Measurements from ENCODE around the gene TEX9. TPM values are rescaled to one million over a fixed set of nuclear protein-coding genes. Genes with fewer than 3 reads are reported as not detected.
"Not testable (repeated sequence)": the region's sequence is repeated elsewhere in the genome, so short reads cannot be mapped to it uniquely, and the experiment has no call there.

TEX9 gene
- polyA plus RNA-seq, 3 donors: 1.0 to 1.7 (median 1.0) TPM

DNA sequence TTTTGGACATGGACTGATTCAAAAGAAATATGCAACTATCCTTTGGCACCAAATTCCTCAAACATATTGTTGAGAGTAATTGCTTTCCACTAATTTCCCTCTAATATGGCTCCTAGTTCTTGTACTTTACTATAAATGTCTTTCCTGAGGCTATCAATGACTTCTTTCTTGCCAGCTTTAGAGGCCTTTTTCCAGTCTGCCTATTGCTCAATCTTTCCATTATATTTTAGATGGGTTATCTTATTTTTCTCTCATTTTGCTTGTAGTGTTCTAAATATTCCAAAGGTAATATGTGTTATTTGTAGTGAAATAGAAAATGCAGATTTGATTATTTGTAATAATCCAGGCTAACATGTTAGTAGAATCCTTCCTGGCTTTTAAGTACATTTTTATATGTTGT, 11.5 kb upstream of the TEX9 start:
- no peak overlapping the region for H3K27ac ChIP-seq (ENCODE audit: low read depth, low read length)

DNA sequence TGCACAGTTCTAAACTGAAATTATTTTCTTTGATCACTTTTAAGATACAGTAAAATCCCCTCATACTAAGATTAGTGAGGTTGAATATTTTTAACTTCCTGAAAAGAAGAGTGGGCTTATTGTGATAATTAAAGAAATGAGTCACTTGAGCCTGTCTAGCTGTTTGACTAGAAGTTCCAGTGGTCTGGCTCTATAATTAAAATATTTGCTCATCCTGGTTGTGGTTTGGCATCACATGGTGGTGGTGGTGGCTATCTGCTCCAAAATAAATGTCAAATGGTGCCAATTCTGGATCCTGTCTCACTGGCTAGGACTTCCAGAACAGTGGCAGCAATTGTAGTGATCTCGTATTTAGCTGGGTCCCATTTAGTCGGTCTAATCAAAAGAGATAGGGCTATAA, 8.6 kb upstream of the TEX9 start:
- no peak overlapping the region for H3K27ac ChIP-seq (ENCODE audit: low read depth, low read length)
- 82 to 92% (median 91%) methylated on average over 2 of the region's 2 CpGs for whole genome bisulfite sequencing, 3 donors

DNA sequence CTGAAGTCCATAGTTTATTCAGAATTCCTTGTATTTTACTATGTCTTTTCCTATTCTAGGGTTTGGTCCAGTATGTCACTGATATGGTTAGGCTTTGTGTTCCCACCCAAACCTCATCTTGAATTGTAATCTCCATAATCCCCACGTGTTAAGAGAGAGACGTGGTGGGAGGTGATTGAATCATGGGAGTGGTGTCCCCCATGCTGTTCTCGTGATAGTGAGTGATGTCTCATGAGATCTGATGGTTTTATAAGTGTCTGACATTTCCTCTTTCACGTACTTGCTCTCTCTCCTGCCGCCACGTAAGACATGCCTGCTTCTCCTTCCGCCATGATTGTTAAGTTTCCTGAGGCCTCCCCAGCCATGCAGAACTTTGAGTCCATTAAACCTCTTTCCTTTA, 6.6 kb upstream of the TEX9 start:
- WGBS, 3 donors: 74 to 77% (median 75%) methylated on average over 7 of the region's 7 CpGs

DNA sequence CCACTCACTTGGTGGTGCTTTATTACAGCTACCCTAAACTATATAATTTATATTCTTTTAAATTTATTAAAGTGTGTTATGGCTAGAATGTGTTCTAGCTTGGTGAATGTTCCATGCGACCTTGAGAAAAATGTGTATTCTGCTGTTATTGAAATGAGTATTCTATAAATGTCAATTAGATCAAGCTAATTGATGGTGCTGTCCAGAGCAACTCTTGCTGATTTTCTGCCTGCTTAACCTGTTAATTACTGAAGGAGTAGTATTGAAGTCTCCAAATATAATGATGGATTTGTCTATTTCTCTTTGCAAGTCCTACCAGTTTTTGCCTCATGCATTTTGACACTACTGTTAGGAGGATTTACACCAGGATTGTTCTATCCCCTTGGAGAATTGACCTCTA, 3.2 kb upstream of the TEX9 start:
- WGBS, 3 donors: 77 to 96% (median 91%) methylated on average over 1 of the region's 1 CpG
- no peak overlapping the region for H3K27ac ChIP-seq (ENCODE audit: low read depth, low read length)

More for the DNA sequence above, 6.6 kb upstream of the TEX9 start:
- no peak overlapping the region for H3K27ac ChIP-seq (ENCODE audit: low read depth, low read length)

DNA sequence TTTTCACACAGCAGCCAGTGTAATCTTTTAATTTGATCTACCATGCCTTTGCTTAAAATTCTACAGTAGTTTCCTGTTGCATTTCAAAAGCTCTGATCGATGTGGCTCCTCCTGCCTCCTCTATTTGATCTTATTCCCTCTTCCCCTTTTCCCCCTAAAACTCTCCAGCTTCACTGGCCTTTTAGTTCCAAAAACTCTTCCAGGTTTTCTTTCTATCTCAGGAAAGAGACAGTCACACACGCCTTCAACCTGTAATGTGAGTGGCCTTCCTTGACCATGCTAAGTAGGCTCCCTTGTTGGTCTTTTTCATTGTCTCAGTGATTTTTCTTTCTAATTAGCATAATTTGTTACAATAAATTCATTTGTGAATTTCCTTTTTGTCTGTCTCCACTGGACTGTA, 985 bp downstream of the TEX9 start:
- 17 to 41% (median 34%) methylated on average over 2 of the region's 2 CpGs for WGBS, 3 donors
- no peak overlapping the region for H3K27ac ChIP-seq (ENCODE audit: low read depth, low read length)

DNA sequence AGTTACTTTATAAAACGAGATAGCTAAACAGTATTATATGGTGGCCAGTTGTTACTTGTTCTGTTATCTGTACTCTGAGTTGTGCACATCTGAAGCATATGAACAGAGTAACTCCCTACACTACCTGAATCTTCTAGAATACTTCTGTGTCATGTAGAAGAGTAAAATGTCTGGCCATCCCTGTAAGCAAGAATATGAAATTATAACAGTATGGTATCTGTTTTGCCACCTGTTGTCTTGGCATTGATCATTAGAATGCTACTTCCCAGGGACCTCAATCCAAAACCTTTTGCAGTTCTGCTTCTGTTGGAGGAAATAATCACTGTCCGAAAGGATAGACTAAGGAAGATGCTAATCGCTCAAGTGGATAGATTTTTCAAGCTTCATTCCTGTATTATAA, 1.9 kb downstream of the TEX9 start:
- 92 to 93% (median 93%) methylated on average over 3 of the region's 3 CpGs for WGBS, 3 donors

DNA sequence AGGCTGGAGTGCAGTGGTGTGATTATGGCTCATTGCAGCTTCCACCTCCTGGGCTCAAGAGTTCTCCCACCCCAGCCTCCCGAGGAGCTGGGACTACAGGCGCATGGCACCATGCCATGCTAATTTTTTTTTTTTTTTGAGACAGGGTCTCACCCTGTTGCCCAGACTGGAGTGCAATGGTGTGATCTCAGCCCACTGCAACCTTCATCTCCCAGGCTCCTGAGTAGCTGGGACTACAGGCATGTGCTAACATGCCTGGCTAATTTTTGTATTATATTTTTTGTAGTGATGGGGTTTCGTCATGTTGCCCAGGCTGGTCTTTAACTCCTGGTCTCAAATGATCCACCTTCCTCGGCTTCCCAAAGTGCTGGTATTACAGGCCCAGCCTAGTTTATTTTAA, 4.0 kb downstream of the TEX9 start:
- 83 to 92% (median 91%) methylated on average over 4 of the region's 4 CpGs for WGBS, 3 donors

More for the DNA sequence above, 1.9 kb downstream of the TEX9 start:
- H3K27ac ChIP-seq (ENCODE audit: low read depth, low read length): no peak overlapping the region

DNA sequence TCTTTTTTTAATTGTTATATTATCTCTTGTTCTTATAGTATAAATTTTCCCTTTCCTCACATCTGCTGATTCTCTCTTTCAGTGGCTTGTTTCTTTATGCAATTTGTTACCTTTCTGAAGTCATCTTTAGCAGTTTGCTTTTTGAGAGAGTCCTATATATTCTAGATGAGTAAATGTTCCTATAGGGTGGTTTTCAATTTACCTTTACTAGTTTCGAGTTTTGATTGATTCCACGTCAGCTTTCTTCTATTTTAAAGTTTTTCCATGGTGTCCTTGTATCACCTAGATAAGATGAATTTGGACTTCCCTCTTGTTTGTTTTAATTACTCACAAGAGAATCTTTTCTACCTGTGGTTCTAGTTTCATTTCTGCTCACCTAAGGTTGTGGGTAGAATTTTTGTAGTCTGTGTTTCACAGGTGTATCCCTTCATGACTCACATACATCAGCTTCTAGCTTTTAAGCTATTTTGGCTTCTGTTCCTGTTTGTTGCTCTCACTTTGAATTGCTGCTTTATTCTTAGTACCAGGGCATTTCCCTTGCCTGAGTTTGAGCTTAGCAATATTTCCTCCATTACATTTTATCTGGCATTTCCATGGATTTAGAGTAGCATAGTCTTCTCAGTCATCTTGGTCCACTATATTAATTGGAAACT, 6.4 kb downstream of the TEX9 start:
- 42 to 75% (median 74%) methylated on average over 2 of the region's 2 CpGs for WGBS, 3 donors
- H3K27ac ChIP-seq (ENCODE audit: low read depth, low read length): no peak overlapping the region

More for the DNA sequence above, 4.0 kb downstream of the TEX9 start:
- H3K27ac ChIP-seq (ENCODE audit: low read depth, low read length): no peak overlapping the region

DNA sequence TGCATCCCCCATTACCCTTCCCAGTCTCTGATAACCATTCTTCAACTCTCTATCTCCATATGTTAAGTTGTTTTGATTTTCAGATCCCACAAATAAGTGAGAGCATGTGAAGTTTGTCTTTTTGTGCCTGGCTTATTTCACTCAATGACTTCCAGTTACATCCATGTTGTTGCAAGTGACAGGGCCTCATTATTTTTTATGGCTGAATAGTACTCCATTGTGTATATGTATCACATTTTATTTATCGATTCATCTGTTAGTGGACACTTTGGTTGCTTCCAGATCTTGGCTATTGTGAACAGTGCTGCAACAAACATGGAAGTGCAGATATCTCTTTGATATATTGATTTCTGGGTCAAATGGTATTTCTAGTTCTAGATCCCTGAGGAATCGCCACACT, 9.5 kb downstream of the TEX9 start:
- not testable (repeated sequence) for H3K27ac ChIP-seq (ENCODE audit: low read depth, low read length)
- 90 to 99% (median 99%) methylated on average over 2 of the region's 2 CpGs for WGBS, 3 donors

DNA sequence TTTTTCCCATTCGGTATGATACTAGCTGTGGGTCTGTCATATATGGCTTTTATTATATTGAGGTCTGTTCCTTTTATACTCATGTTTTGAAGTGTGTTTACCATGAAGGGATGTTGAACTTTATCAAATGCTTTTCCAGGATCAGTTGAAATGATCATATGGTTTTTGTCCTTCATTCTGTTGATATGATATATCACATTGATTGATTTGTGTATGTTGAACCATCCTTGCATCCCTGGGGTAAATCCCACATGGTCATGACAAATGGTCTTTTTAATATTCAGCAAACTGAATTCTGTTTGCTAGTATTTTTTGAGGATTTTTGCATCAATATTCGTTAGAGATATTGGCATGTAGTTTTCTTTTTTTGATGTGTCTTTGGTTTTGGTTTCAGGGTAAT, 12.6 kb downstream of the TEX9 start:
- WGBS, 3 donors: 92 to 97% (median 95%) methylated on average over 2 of the region's 2 CpGs
- not testable (repeated sequence) for H3K27ac ChIP-seq (ENCODE audit: low read depth, low read length)

DNA sequence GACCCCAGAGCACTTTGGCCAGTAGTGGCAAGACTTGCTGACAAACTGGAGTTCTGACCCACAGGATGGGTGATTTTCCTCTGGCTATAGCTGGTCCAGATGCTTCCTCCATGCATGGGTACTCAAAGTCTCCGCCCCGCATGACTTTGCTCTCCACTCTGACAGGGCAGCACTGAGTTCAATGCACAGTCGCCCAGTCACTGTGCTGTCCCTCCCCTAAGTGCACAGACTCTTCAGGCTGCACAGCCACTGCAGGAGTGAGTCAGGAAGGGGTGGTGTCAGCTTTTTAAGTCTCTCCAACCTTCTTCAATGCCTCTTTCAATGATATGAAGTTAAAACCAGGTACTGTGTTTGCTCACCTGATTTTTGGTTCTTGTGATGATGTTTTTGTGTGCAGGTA, 17.8 kb downstream of the TEX9 start:
- WGBS, 3 donors: 92 to 96% (median 94%) methylated on average over 3 of the region's 3 CpGs
- no peak overlapping the region for H3K27ac ChIP-seq (ENCODE audit: low read depth, low read length)

DNA sequence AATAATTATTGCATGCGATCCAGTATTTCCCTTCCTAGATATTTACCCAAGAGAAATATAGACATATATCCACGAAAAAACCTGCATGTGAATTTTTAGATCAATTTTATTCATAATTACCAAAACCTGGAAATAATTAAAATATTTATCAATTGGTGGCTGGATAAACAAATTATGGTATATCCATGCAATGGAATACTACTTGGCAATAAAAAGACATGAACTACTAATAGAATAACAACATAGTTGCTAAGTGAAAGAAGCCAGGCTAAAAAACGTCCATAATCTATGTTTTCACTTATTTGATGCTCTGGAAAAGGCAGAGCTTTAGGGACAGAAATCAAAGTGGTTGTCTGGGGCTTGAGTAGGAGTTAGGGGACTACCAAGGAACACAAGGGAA, 20.7 kb downstream of the TEX9 start:
- WGBS, 3 donors: 82 to 93% (median 85%) methylated on average over 3 of the region's 3 CpGs
- no peak overlapping the region for H3K27ac ChIP-seq (ENCODE audit: low read depth, low read length)

DNA sequence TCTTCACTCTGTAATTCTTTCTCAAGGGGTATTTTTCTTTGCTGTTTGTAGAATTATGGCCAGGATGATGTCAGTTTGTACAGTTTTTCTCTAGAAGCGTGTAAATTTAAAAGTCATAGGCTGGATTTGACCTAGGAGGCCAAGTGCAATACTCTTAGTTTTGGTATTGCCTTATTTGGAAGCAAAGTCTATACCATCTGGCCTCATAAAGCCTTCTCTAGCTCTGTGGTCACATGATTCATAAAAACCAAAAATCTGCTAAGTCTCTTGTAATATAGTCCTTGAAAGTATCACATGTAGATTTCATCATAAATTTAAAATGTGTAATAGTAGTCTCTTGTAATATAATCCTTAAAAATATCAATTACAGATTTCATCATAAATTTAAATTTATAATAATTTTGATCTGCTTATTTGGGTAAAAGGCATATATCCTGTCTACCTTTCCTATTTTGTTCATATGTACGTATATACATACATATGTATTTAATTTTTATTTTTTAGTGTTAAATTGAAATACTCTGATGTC, 25.6 kb downstream of the TEX9 start:
- WGBS, 3 donors: 91 to 96% (median 94%) methylated on average over 2 of the region's 2 CpGs
- no peak overlapping the region for H3K27ac ChIP-seq (ENCODE audit: low read depth, low read length)

DNA sequence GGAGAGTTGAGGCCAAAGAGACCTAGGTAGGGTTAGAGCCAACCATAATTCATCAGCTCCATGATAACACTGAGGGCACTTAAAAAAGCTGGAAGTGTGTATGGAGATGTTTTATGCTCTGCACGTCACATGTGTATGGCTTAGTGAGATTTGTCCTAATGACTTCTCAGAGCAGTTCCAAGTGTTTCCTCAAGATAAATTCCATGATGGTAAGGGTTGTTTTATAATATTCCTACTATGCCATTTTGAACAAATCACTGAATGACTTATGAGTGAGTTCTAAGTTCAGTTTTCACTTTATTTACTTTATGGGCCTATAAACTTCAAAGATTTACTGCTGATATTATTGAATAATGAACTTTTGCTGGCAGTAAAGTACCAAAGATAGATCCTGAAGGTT, 28.1 kb downstream of the TEX9 start:
- WGBS, 3 donors: 97 to 100% (median 100%) methylated on average over 1 of the region's 1 CpG
- H3K27ac ChIP-seq (ENCODE audit: low read depth, low read length): no peak overlapping the region

DNA sequence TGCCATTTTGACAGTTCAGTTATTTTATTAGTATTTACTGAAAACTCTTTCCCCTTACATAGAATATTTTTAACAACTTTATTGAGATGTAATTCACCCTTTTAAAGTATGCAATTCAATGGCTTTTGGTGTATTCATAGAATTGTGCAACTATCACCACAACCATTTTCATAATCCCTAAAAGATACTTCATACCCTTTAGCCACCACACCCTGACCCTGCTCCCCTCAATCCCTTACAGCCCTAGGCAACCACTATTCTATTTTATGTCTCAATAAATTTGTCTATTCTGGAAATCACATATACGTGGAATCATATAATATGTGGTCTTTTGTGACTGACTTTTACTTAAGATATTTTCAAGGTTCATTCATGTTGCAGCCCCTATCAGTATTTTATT, 29.7 kb downstream of the TEX9 start:
- WGBS, 3 donors: 90 to 94% (median 93%) methylated on average over 1 of the region's 1 CpG
- H3K27ac ChIP-seq (ENCODE audit: low read depth, low read length): no peak overlapping the region

DNA sequence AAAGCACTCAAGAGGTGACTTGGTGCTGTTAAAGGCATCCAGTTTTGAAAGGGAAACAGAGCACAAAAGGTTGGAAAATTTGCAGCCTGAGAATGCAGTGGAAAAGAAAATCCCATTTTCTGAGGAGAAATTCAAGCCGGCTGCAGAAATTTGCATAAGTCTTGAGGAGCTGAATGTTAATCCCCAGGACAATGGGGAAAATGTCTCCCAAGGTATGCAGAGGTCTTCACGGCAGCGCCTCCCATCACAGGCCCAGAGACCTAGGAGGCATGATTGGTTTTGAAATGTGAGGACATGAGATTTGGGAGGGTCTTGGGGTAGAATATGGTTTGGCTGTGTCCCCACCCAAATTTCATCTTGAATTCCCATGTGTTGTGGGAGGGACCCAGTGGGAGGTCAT, 32.1 kb downstream of the TEX9 start:
- H3K27ac ChIP-seq (ENCODE audit: low read depth, low read length): not testable (repeated sequence)
- 95 to 98% (median 97%) methylated on average over 3 of the region's 3 CpGs for WGBS, 3 donors

DNA sequence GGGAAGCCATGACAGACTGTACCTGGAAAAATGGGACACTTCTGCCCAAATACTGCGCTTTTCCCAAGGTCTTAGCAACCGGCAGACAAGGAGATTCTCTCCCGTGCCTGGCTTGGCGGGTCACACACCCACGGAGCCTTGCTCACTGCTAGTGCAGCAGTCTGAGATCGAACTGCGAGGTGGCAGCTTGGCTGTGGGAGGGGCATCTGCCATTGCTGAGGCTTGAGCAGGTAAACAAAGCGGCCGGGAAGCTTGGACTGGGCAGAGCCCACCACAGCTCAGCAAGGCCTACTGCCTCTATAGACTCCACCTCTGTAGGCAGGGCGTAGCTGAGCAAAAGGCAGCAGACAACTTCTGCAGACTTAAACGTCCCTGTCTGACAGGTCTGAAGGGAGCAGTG, 34.0 kb downstream of the TEX9 start:
- not testable (repeated sequence) for H3K27ac ChIP-seq (ENCODE audit: low read depth, low read length)
- 96% methylated on average over 11 of the region's 11 CpGs for WGBS, 3 donors

DNA sequence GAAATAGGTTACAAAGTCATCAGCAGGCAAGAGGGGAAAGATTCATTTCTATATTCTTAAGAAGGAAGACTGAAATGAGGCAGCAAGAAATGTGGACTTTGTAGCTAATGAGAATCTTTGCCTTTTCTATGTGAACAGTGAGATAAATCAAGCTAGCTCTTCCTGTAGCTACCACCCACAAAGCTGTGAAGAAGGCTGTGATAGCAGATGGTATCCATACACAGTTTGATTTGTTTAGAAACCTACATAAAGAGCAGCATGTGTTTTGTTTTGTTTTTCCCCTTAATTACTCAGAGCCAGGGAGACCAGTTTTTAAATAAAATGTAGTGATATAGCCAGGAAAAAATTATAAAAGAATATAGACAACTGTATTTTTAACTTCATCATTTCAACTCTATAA, 45.5 kb downstream of the TEX9 start:
- H3K27ac ChIP-seq (ENCODE audit: low read depth, low read length): no peak overlapping the region

DNA sequence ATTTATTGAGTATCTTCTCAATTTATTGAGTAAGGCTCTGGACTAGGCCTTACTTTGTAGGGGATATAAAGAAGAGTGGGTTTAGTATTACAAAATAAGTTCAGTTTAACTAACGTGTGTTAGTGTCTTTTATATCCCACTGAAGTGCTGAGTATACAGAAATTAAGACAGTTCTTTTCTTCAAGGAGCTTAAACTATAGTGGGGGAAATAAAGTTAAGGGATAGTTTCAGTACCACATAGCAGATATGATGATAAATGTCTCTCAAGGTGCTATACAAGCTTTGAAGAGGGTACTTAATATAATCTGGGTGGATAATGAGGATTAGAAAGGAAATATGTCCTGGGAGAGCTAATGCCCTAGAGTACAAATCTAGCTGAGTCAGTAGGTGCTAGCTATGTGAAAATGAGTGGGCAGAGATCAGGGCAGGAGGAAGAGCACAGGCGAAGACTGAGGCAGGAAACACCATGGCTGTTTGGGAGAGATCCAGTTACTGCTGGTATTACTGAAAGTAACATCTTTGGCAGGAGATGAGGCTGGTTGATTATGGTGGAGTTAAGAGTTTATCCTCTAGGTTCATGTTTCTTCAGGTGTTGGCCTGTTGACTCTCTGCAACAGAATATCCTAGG, 46.0 kb downstream of the TEX9 start:
- WGBS, 3 donors: 73 to 83% (median 74%) methylated on average over 2 of the region's 2 CpGs
- no peak overlapping the region for H3K27ac ChIP-seq (ENCODE audit: low read depth, low read length)

DNA sequence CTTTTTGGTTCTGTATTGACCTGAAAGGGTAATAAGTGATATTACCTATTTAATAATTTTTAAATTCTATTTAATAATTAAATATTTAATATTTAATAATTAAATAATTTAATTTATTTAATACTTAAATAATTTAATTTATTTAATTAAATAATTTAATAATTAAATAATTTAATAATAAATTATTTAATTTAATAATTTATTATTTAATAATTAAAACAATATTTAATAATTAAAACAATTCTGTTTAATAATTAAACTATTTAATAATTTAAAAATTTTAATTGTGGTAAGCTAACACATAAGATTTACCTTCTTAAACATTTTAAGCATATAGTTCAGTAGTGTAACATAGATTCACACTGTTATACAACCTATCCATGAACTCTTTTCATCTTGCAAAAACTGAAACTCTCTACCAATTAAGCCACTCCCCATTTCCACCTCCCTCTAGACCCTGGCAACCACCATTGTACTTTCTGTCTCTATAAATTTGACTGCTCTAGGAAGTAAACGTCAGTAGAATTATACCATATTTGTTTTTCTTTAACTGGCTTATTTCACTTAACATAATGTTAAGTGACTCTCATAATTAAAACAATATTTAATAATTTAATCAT, 48.0 kb downstream of the TEX9 start:
- 90 to 93% (median 92%) methylated on average over 1 of the region's 1 CpG for WGBS, 3 donors
- not testable (repeated sequence) for H3K27ac ChIP-seq (ENCODE audit: low read depth, low read length)
